NK-92 (cell line): Measurements from ENCODE around the gene ODF2L.

Source experiments
- DNase-seq: peaks from one replicate; lab custom pipeline; 2025; ENCODE audit not compliant: unreplicated experiment; lab: John Stamatoyannopoulos, UW

ODF2L gene

GRCh38 chr1:86322241-86322640 lies 73.9 kb downstream of the ODF2L start:
- no peak for DNase-seq

- no peak for DNase-seq
Observed at GRCh38 chr1:86318436-86318835, 77.7 kb downstream of the ODF2L start.

GRCh38 chr1:86317926-86318325 lies 78.2 kb downstream of the ODF2L start:
- no peak for DNase-seq

DNA sequence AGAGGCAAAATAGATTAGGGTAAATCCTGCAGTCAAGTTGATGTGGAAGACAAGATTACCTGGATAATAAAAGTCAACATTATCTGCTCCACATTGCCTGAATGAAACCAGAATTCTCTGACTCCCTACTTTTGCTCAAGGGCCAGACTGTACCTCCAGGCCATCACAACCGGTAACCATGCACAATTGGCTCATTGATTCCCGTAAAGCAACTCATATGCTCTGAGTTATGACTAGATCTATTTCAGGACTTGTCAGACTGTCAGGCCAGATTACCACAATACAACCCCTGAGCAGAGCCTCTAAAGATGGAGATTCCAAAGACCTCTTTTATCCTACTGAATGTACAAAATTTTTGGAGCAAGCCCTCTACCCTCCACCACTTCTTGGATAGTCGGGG lies 90.4 kb downstream of the ODF2L start:
- DNase-seq = no peak

- no peak for DNase-seq
Observed at GRCh38 chr1:86303041-86303690, 93.0 kb downstream of the ODF2L start.
